MM.1S (cell line): ENCODE data around the gene CALR3.

Source experiments
- CTCF ChIP-seq: fragments of 300-600 bp; sonication (generic); IDR thresholded peaks from 2 replicates; pipeline ENCODE4 v1.5.1; 2016; ENCODE audit warnings: antibody characterized with exemption, low read length, mixed read lengths
- EZH2 ChIP-seq: fragments of 300-600 bp; sonication (generic); optimal IDR thresholded peaks from 2 replicates; pipeline ENCODE3; 2017; ENCODE audit warnings: low read depth, mild to moderate bottlenecking, antibody characterized with exemption, low read length, mixed read lengths
- EZH2phosphoT487 ChIP-seq: fragments of 300-600 bp; sonication (generic); IDR thresholded peaks from 2 replicates; pipeline ENCODE4 v1.6.1; 2018; ENCODE audit warnings: antibody characterized with exemption, low read length

- no peak for TF ChIP-seq CTCF
- no peak for TF ChIP-seq EZH2
- no peak for TF ChIP-seq EZH2phosphoT487
Observed at GRCh38 chr19:16520074-16520973, 24.4 kb upstream of the CALR3 start.
